Tibial nerve (tissue), 4 donors: Measurements from ENCODE around the gene ACBD7.

Experiments used
- EP300 ChIP-seq, 2 donors: sonication (generic); formaldehyde crosslinking; IDR thresholded peaks; one replicate each; pipeline ENCODE4 v1.6.1; 2017; ENCODE audit warnings: antibody characterized with exemption in 2 of 2, mild to moderate bottlenecking in 1 of 2
- TF ChIP-seq, protein P1 (sequence below), 5 experiments: fragments of 200-600 bp in 3 of 5; fragments of 450-650 bp in 2 of 5; sonication (generic) in 3 of 5; IDR thresholded peaks; one replicate each; pipeline ENCODE4 v1.5.1; 2016 to 2019; ENCODE audit warnings: antibody characterized with exemption in 5 of 5, mild to moderate bottlenecking in 3 of 5, moderate library complexity in 2 of 5

- TF ChIP-seq, protein P1, sequence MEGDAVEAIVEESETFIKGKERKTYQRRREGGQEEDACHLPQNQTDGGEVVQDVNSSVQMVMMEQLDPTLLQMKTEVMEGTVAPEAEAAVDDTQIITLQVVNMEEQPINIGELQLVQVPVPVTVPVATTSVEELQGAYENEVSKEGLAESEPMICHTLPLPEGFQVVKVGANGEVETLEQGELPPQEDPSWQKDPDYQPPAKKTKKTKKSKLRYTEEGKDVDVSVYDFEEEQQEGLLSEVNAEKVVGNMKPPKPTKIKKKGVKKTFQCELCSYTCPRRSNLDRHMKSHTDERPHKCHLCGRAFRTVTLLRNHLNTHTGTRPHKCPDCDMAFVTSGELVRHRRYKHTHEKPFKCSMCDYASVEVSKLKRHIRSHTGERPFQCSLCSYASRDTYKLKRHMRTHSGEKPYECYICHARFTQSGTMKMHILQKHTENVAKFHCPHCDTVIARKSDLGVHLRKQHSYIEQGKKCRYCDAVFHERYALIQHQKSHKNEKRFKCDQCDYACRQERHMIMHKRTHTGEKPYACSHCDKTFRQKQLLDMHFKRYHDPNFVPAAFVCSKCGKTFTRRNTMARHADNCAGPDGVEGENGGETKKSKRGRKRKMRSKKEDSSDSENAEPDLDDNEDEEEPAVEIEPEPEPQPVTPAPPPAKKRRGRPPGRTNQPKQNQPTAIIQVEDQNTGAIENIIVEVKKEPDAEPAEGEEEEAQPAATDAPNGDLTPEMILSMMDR (IDR thresholded peaks at IDR 0.05), result no peak
- TF ChIP-seq EP300 (IDR thresholded peaks at IDR 0.05), result no peak
Observed at GRCh38 chr10:15067154-15067553, 21.4 kb downstream of the ACBD7 start.
